B cell (primary cell): Measurements from ENCODE around the gene MEGF11. TPM values are rescaled to one million over a fixed set of nuclear protein-coding genes. Genes with fewer than 3 reads are reported as not detected.

Source experiments
- ATAC-seq: fragments of 200-7000 bp; cut with Tn5 transposase; one replicate; pipeline ENCODE4 v1.10.0; 2021; ENCODE audit warnings: low read depth, mild to moderate bottlenecking, moderate number of reproducible peaks, moderate library complexity
- CTCF ChIA-PET: fragments of 350-600 bp; sonication (Branson Sonifier 250); formaldehyde crosslinking; loops from one replicate; lab custom pipeline; 2021; ENCODE audit warnings: antibody characterized with exemption, inconsistent platforms; lab: Charles Lee
- POLR2A ChIA-PET: fragments of 350-600 bp; sonication (Branson Sonifier 250); formaldehyde crosslinking; loops from one replicate; lab custom pipeline; 2021; ENCODE audit warnings: antibody characterized with exemption; lab: Charles Lee
- DNase-seq: peaks from one replicate; pipeline ENCODE4 v3.0.0; 2013
- H2AFZ ChIP-seq: 2 replicates; pipeline ENCODE4 v1.6.1; 2012; ENCODE audit warnings: mild to moderate bottlenecking, low read depth, low read length; ENCODE audit not compliant: insufficient read depth, poor library complexity, severe bottlenecking
- H3K27ac ChIP-seq, 2 donors: 1 replicate in 1 of 2; 2 replicates in 1 of 2; pipeline ENCODE4 v1.5.1; 2012 to 2013; ENCODE audit warnings: low read length in 2 of 2, mild to moderate bottlenecking in 2 of 2, moderate library complexity in 1 of 2
- H3K27me3 ChIP-seq, 4 experiments: fragments of 200-600 bp in 1 of 4; sonication (generic) in 1 of 4; replicated peaks in 1 of 4; 1 replicate in 2 of 4; 2 replicates in 2 of 4; pipeline versions ENCODE4 v1.6.1 to v1.7.0; 2013 to 2016; ENCODE audit warnings: low read length in 3 of 4, mild to moderate bottlenecking in 2 of 4, mixed read lengths in 1 of 4, moderate library complexity in 1 of 4; ENCODE audit not compliant: insufficient read depth in 4 of 4, control insufficient read depth in 3 of 4; ENCODE audit errors: control extremely low read depth in 1 of 4
- H3K36me3 ChIP-seq, 2 experiments: replicated peaks in 1 of 2; 1 replicate in 1 of 2; 2 replicates in 1 of 2; pipeline versions ENCODE4 v1.6.1 to v1.7.1; 2013; ENCODE audit warnings: low read length in 1 of 2; ENCODE audit not compliant: insufficient read depth in 2 of 2, control insufficient read depth in 1 of 2; ENCODE audit errors: control extremely low read depth in 1 of 2, extremely low read depth in 1 of 2
- H3K4me1 ChIP-seq, 2 donors: fragments of 200-600 bp in 1 of 2; sonication (generic) in 1 of 2; 1 replicate in 1 of 2; 2 replicates in 1 of 2; pipeline versions ENCODE4 v1.5.1 to v1.6.1; 2013 to 2017; ENCODE audit warnings: low read length in 2 of 2; ENCODE audit not compliant: control insufficient read depth in 2 of 2, insufficient read depth in 2 of 2
- H3K4me2 ChIP-seq: replicated peaks from 2 replicates; pipeline ENCODE3; 2012; ENCODE audit warnings: mild to moderate bottlenecking, low read depth, low read length; ENCODE audit not compliant: poor library complexity, severe bottlenecking
- H3K4me3 ChIP-seq, 5 experiments: fragments of 200-600 bp in 1 of 5; sonication (generic) in 1 of 5; 1 replicate in 3 of 5; 2 replicates in 2 of 5; pipeline versions ENCODE4 v1.5.1 to v1.7.0; 2011 to 2016; ENCODE audit warnings: low read length in 4 of 5, mild to moderate bottlenecking in 4 of 5, low read depth in 2 of 5, control low read depth in 1 of 5, moderate library complexity in 1 of 5; ENCODE audit not compliant: insufficient read depth in 1 of 5; ENCODE audit errors: control extremely low read depth in 1 of 5, extremely low read depth in 1 of 5
- H3K79me2 ChIP-seq: fragments of 200-600 bp; sonication (generic); one replicate; pipeline ENCODE4 v1.6.0; 2016; ENCODE audit warnings: low read length; ENCODE audit not compliant: control insufficient read depth, insufficient read depth
- H3K9ac ChIP-seq: fragments of 200-600 bp; sonication (generic); 2 replicates; pipeline ENCODE4 v1.6.1; 2017; ENCODE audit warnings: mild to moderate bottlenecking, low read length, moderate library complexity
- H3K9me3 ChIP-seq, 3 donors: one replicate each; pipeline versions ENCODE4 v1.6.1 to v1.7.1; 2013; ENCODE audit warnings: low read length in 2 of 3; ENCODE audit not compliant: control insufficient read depth in 2 of 3, insufficient read depth in 1 of 3; ENCODE audit errors: control extremely low read depth in 1 of 3
- H4K20me1 ChIP-seq: 2 replicates; pipeline ENCODE4 v1.6.0; 2012; ENCODE audit warnings: mild to moderate bottlenecking, low read length; ENCODE audit not compliant: insufficient read depth, control insufficient read depth, poor library complexity, severe bottlenecking
- H3K27ac Mint-ChIP-seq: one replicate; pipeline ENCODE4 v1.8.0; 2021; ENCODE audit warnings: mixed read lengths
- H3K27me3 Mint-ChIP-seq: one replicate; pipeline ENCODE4 v1.8.0; 2021; ENCODE audit warnings: mixed read lengths
- H3K4me1 Mint-ChIP-seq: one replicate; pipeline ENCODE4 v1.8.0; 2021; ENCODE audit warnings: mixed read lengths
- H3K4me3 Mint-ChIP-seq: one replicate; pipeline ENCODE4 v1.8.0; 2021; ENCODE audit warnings: mixed read lengths
- H3K9me3 Mint-ChIP-seq: one replicate; pipeline ENCODE4 v1.8.0; 2022; ENCODE audit warnings: mixed read lengths; ENCODE audit not compliant: insufficient read depth
- EZH2 ChIP-seq: IDR thresholded peaks from 2 replicates; pipeline ENCODE4 v1.6.1; 2012; ENCODE audit warnings: borderline replicate concordance, low read depth, mild to moderate bottlenecking, moderate library complexity, low read length; ENCODE audit not compliant: insufficient read depth, poor library complexity, severe bottlenecking
- WGBS: methylation state at CpG from one replicate; pipeline ENCODE4 v1.1.5; 2013; ENCODE audit warnings: missing lambda C conversion rate; ENCODE audit not compliant: insufficient coverage; 5-methylcytosine and 5-hydroxymethylcytosine counted together
- intact Hi-C: fragments of 100-400 bp; cut with micrococcal nuclease; formaldehyde crosslinking; loops from one replicate; pipeline ENCODE4 v1.10.0; 2022
- polyA plus RNA-seq: library from polyadenylated mRNA; depleted of rRNA; stranded (reverse); fragments of >200 nt; gene quantifications from 2 replicates; pipeline ENCODE4 v1.2.3, GENCODE V29; 2012
- total RNA-seq, 2 donors: library from RNA; stranded (reverse); fragments of 120-200 nt in 1 of 2; gene quantifications; 1 replicate in 1 of 2; 2 replicates in 1 of 2; pipeline versions ENCODE4 v1.2.3 to v1.2.4, GENCODE V29; 2013 to 2022
- TF ChIP-seq, protein P1 (sequence below): fragments of 200-600 bp; IDR thresholded peaks from one replicate; pipeline ENCODE4 v1.8.0; 2022; ENCODE audit warnings: antibody characterized with exemption, mild to moderate bottlenecking

The MEGF11 gene
- total and polyA plus RNA-seq, 2 donors (not counting 1 experiment from before 2014, with no cell fraction given): 0.04 to 0.34 TPM

DNA sequence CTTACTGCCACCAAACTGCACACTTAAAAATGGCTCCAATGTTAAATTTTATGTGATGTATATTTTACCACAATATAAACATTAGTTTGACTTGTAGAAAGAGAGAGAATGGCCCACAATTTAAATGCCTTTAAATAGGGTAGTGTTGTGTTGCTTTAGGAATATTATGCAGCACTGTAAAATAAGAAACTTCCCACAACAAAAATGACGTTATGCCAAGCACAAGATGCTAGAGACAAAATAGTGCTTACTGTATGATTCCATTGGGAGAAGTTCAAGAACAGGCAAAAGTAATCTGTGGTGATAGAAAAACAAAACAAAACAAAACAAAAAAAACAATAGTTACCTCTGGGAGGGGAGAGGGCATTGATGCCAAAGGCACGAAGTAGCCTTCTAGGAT, 91.3 kb downstream of the MEGF11 start:
- ChIA-PET POLR2A (no interaction called here), CTCF (no interaction called here)
- no peak for TF ChIP-seq EZH2
- TF ChIP-seq, protein P1, sequence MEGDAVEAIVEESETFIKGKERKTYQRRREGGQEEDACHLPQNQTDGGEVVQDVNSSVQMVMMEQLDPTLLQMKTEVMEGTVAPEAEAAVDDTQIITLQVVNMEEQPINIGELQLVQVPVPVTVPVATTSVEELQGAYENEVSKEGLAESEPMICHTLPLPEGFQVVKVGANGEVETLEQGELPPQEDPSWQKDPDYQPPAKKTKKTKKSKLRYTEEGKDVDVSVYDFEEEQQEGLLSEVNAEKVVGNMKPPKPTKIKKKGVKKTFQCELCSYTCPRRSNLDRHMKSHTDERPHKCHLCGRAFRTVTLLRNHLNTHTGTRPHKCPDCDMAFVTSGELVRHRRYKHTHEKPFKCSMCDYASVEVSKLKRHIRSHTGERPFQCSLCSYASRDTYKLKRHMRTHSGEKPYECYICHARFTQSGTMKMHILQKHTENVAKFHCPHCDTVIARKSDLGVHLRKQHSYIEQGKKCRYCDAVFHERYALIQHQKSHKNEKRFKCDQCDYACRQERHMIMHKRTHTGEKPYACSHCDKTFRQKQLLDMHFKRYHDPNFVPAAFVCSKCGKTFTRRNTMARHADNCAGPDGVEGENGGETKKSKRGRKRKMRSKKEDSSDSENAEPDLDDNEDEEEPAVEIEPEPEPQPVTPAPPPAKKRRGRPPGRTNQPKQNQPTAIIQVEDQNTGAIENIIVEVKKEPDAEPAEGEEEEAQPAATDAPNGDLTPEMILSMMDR: no peak
- H3K9me3 Mint-ChIP-seq: no peaks in the 10 kb centered on the region
- intact Hi-C loops: no loop called here
- H3K27me3 ChIP-seq: no peaks in the 10 kb centered on the region
- WGBS: no CpG with 5 or more reads among the region's 2 CpGs
- peaks cover 7% of the 10 kb centered on the region for H3K27me3 Mint-ChIP-seq
- no peaks in the 10 kb centered on the region for H3K36me3 ChIP-seq
- DNase-seq (no peak), ATAC-seq (no peak)
- no peaks in the 10 kb centered on the region for H3K9me3 ChIP-seq
- H3K79me2 ChIP-seq: no peaks in the 10 kb centered on the region
- H3K4me3 Mint-ChIP-seq: no peak overlapping the region
- H3K4me2 ChIP-seq: no peak overlapping the region
- H3K4me3 ChIP-seq: no peak overlapping the region
- peaks cover 0 to 3% of the 10 kb centered on the region in 2 donors for H3K4me1 ChIP-seq
- H3K9ac ChIP-seq: no peak overlapping the region
- no peak overlapping the region for H3K27ac Mint-ChIP-seq
- H2AFZ ChIP-seq: no peak overlapping the region
- H3K4me1 Mint-ChIP-seq: no peaks in the 10 kb centered on the region
- no peaks in the 10 kb centered on the region for H4K20me1 ChIP-seq
- H3K27ac ChIP-seq: no peak overlapping the region

DNA sequence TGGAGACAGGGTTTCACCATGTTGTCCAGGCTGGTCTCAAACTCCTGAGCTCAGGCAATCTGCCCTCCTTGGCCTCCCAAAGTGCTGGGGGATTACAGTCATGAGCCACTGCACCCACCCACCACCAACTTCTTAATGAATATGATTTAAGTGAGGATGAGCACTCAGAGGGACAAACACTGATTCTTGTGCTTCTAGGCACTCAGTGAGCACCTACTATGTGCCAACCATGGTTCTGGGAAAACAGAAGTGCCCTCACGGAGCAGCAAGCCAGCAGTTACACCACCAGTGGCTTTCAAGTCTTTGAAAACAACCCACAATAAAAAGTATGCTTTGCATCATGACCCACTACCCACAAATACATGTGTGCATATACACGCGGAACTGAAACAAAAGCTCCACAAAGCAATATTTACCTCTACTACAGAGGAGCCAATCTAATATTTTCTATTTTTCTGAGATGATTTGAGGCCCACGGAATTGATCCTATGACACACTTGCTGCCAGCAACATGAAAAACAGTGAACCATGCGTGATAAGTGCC, 91.9 kb downstream of the MEGF11 start:
- CTCF ChIA-PET: no interaction called here
- H2AFZ ChIP-seq: no peak overlapping the region

More for the DNA sequence above, 91.9 kb downstream of the MEGF11 start:
- no peaks in the 10 kb centered on the region for H4K20me1 ChIP-seq
- 34% methylated on average over 5 of the region's 5 CpGs for WGBS
- no peak overlapping the region for H3K9ac ChIP-seq
- H3K9me3 ChIP-seq: no peaks in the 10 kb centered on the region
- H3K4me3 ChIP-seq: no peak overlapping the region
- H3K4me2 ChIP-seq: no peak overlapping the region
- Mint-ChIP-seq H3K9me3 (no peaks in the 10 kb centered on the region), H3K27ac (no peak overlapping the region), H3K4me1 (no peaks in the 10 kb centered on the region), H3K27me3 (peaks cover 7% of the 10 kb centered on the region), H3K4me3 (no peak overlapping the region)
- TF ChIP-seq, protein P1: no peak
- no peak for TF ChIP-seq EZH2
- no peaks in the 10 kb centered on the region for H3K36me3 ChIP-seq
- H3K79me2 ChIP-seq: no peaks in the 10 kb centered on the region
- no peak overlapping the region for H3K27ac ChIP-seq
- intact Hi-C loops: no loop called here
- no peaks in the 10 kb centered on the region for H3K27me3 ChIP-seq
- ATAC-seq (no peak), DNase-seq (no peak)
- H3K4me1 ChIP-seq: peaks cover 0 to 3% of the 10 kb centered on the region in 2 donors
- POLR2A ChIA-PET: no interaction called here
